ENCODE measurements around the gene DMRTB1. TPM values are rescaled to one million over a fixed set of nuclear protein-coding genes. Genes with fewer than 3 reads are reported as not detected.

Gene DMRTB1
- not detected in 2 replicates for total RNA-seq (2014; rRNA removed; shearing (Covaris generic))

DNA sequence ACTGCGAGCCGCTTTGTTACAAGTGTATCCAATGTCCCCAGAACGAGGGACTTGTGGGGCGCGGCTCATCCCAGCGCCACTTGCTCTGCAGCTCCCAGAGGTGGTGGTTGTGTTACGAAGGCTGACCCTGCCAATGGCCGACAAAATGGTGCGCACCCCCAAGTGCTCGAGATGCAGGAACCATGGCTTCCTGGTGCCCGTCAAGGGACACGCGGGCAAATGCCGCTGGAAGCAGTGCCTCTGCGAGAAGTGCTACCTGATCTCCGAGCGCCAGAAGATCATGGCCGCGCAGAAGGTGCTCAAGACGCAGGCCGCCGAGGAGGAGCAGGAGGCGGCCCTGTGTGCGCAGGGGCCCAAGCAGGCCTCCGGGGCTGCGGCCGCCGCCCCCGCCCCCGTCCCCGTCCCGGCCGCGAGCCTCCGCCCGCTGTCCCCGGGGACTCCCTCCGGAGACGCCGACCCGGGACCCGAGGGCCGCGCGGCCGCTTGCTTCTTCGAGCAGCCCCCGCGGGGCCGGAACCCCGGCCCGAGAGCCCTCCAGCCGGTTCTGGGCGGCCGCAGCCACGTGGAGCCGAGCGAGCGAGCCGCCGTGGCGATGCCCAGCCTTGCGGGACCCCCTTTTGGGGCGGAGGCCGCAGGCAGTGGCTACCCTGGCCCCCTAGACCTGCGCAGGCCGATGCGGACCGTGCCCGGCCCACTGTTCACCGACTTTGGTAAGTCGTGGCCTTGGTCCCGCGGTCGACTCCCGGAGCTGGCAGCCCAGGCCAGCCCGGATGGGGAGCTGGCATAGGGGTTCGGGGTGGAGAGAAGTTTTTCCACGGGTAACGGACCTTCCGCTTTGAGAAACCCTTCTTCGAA, at the start of gene DMRTB1:
Gene DMRTB1 (plus strand): TSS at position 79 of the 855 bp plus-strand sequence. CDS start 55 bp downstream, at position 134.
- Histone ChIP-seq H3K36me3 (no peaks in the 10 kb centered on the region), H3K27me3 (replicated peaks) (no peaks in the 10 kb centered on the region), H3K4me1 (replicated peaks) (no peaks in the 10 kb centered on the region), H3K9me3 (replicated peaks) (no peaks in the 10 kb centered on the region), H3K4me3 (no peak within 1 kb of the TSS), H3K27ac (no peak within 1 kb of the TSS)
- DNase-seq (ENCODE audit: low read depth in 1 of 2, low spot score in 2 of 2): no peak

DNA sequence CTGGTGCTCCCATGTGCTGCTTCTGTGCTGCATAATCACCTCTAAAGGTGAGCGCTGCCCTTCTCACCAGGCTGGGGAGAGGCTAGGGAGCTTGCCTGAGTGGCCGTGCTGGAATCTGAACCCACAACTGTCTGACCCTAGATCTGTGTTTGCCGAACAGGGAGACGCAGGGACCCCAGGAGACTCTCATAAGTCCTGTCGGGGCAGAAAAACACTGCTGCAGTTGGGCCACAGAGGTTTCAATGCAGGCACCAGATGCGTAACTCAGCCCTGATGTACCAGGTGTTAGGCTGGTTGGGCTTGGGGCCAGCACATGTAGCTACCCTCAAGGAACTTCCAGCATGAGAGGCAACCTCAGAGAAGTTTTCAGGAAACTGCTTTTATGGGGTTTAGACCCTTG, 49.5 kb upstream of the DMRTB1 start:
- H3K4me3 ChIP-seq: no peak overlapping the region
- no peaks in the 10 kb centered on the region for H3K9me3 ChIP-seq (replicated peaks)
- no peaks in the 10 kb centered on the region for H3K36me3 ChIP-seq
- peaks cover 56% of the 10 kb centered on the region for H3K4me1 ChIP-seq (replicated peaks)
- H3K27ac ChIP-seq: no peak overlapping the region
- no peak for DNase-seq (ENCODE audit: low read depth in 1 of 2, low spot score in 2 of 2)
- peaks cover 6% of the 10 kb centered on the region; the same call in 1 of the 2 replicates for H3K27me3 ChIP-seq (replicated peaks)

- peaks cover 56% of the 10 kb centered on the region for H3K4me1 ChIP-seq (replicated peaks)
- H3K27me3 ChIP-seq (replicated peaks): peaks cover 6% of the 10 kb centered on the region; the same call in 1 of the 2 replicates
- no peak overlapping the region for H3K27ac ChIP-seq
- no peaks in the 10 kb centered on the region for H3K9me3 ChIP-seq (replicated peaks)
- DNase-seq (ENCODE audit: low read depth in 1 of 2, low spot score in 2 of 2): peak; percentile 59 to 80
- H3K36me3 ChIP-seq: no peaks in the 10 kb centered on the region
- no peak overlapping the region for H3K4me3 ChIP-seq
Observed at GRCh38 chr1:53410100-53410541, 49.1 kb upstream of the DMRTB1 start.

- peaks cover 56% of the 10 kb centered on the region for H3K4me1 ChIP-seq (replicated peaks)
- no peak overlapping the region for H3K27ac ChIP-seq
- H3K27me3 ChIP-seq (replicated peaks): 0 out of 2 replicates have a peak, but pooled peaks cover under 1% of the 10 kb centered on the region
- no peaks in the 10 kb centered on the region for H3K36me3 ChIP-seq
- H3K9me3 ChIP-seq (replicated peaks): no peaks in the 10 kb centered on the region
- no peak overlapping the region for H3K4me3 ChIP-seq
- DNase-seq (ENCODE audit: low read depth in 1 of 2, low spot score in 2 of 2): no peak
Observed at GRCh38 chr1:53410701-53411100, 48.5 kb upstream of the DMRTB1 start.

GRCh38 chr1:53411541-53412152, 47.6 kb upstream of the DMRTB1 start:
- Histone ChIP-seq H3K36me3 (no peaks in the 10 kb centered on the region), H3K27ac (no peak overlapping the region), H3K9me3 (replicated peaks) (no peaks in the 10 kb centered on the region), H3K27me3 (replicated peaks) (0 out of 2 replicates have a peak, but pooled peaks cover 5% of the 10 kb centered on the region), H3K4me3 (no peak overlapping the region), H3K4me1 (replicated peaks) (peaks cover 56% of the 10 kb centered on the region)
- peak in 1 of 2 experiments; percentile 31 for DNase-seq (ENCODE audit: low read depth in 1 of 2, low spot score in 2 of 2)

GRCh38 chr1:53412285-53413174, 46.7 kb upstream of the DMRTB1 start:
- Histone ChIP-seq H3K36me3 (no peaks in the 10 kb centered on the region), H3K9me3 (replicated peaks) (no peaks in the 10 kb centered on the region), H3K4me3 (no peak overlapping the region), H3K27me3 (replicated peaks) (peaks cover 7% of the 10 kb centered on the region), H3K27ac (peak overlapping the region; percentile 48), H3K4me1 (replicated peaks) (peaks cover 56% of the 10 kb centered on the region)
- DNase-seq (ENCODE audit: low read depth in 1 of 2, low spot score in 2 of 2): no peak

- Histone ChIP-seq H3K4me1 (replicated peaks) (peaks cover 51% of the 10 kb centered on the region), H3K9me3 (replicated peaks) (no peaks in the 10 kb centered on the region), H3K36me3 (no peaks in the 10 kb centered on the region), H3K27ac (peak overlapping the region; percentile 48), H3K27me3 (replicated peaks) (peaks cover 12% of the 10 kb centered on the region), H3K4me3 (no peak overlapping the region)
- peak; percentile 81 to 89 for DNase-seq (ENCODE audit: low read depth in 1 of 2, low spot score in 2 of 2)
Observed at GRCh38 chr1:53413175-53414001, 45.8 kb upstream of the DMRTB1 start.

GRCh38 chr1:53414632-53415031, 44.6 kb upstream of the DMRTB1 start:
- Histone ChIP-seq H3K9me3 (replicated peaks) (no peaks in the 10 kb centered on the region), H3K27me3 (replicated peaks) (peaks cover 12% of the 10 kb centered on the region), H3K4me3 (no peak overlapping the region), H3K36me3 (no peaks in the 10 kb centered on the region), H3K27ac (no peak overlapping the region), H3K4me1 (replicated peaks) (peaks cover 46% of the 10 kb centered on the region)
- no peak for DNase-seq (ENCODE audit: low read depth in 1 of 2, low spot score in 2 of 2)

DNA sequence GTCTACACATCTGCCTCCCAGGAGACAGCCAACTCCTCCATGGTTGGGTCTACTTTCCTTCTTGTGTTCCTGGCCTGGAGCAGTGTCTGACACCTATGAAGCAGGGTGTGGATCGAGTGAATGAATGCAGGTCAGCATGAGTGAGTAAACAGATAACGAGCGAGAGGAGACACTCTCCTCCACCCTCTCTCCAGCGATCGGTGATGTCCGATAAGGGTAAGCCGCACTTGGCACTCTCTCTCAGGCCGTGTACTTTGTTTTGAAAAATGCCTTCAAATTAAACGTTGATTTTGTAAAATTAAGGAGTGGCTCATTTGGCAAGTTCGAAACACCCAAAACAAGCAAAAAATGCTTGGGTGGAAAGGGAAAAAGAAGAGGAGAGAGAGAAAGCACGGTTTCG, 43.8 kb upstream of the DMRTB1 start:
- peaks cover 12% of the 10 kb centered on the region for H3K27me3 ChIP-seq (replicated peaks)
- peaks cover 38% of the 10 kb centered on the region for H3K4me1 ChIP-seq (replicated peaks)
- no peaks in the 10 kb centered on the region for H3K36me3 ChIP-seq
- DNase-seq (ENCODE audit: low read depth in 1 of 2, low spot score in 2 of 2): no peak
- no peaks in the 10 kb centered on the region for H3K9me3 ChIP-seq (replicated peaks)
- no peak overlapping the region for H3K4me3 ChIP-seq
- H3K27ac ChIP-seq: no peak overlapping the region

- DNase-seq (ENCODE audit: low read depth in 1 of 2, low spot score in 2 of 2): no peak
- no peaks in the 10 kb centered on the region; the same call in 1 of the 2 replicates for H3K9me3 ChIP-seq (replicated peaks)
- no peak overlapping the region for H3K27ac ChIP-seq
- H3K36me3 ChIP-seq: no peaks in the 10 kb centered on the region
- H3K27me3 ChIP-seq (replicated peaks): peaks cover 12% of the 10 kb centered on the region
- H3K4me3 ChIP-seq: no peak overlapping the region
- H3K4me1 ChIP-seq (replicated peaks): peaks cover 30% of the 10 kb centered on the region
Observed at GRCh38 chr1:53416269-53416813, 42.9 kb upstream of the DMRTB1 start.

GRCh38 chr1:53417074-53417511, 42.1 kb upstream of the DMRTB1 start:
- Histone ChIP-seq H3K27ac (no peak overlapping the region), H3K9me3 (replicated peaks) (no peaks in the 10 kb centered on the region; the same call in 1 of the 2 replicates), H3K27me3 (replicated peaks) (peaks cover 12% of the 10 kb centered on the region), H3K4me1 (replicated peaks) (peaks cover 23% of the 10 kb centered on the region), H3K4me3 (no peak overlapping the region), H3K36me3 (no peaks in the 10 kb centered on the region)
- DNase-seq (ENCODE audit: low read depth in 1 of 2, low spot score in 2 of 2): no peak

- Histone ChIP-seq H3K27me3 (replicated peaks) (peaks cover 12% of the 10 kb centered on the region), H3K27ac (no peak overlapping the region), H3K4me1 (replicated peaks) (peaks cover 3% of the 10 kb centered on the region), H3K9me3 (replicated peaks) (no peaks in the 10 kb centered on the region; the same call in 1 of the 2 replicates), H3K36me3 (no peaks in the 10 kb centered on the region), H3K4me3 (no peak overlapping the region)
- no peak for DNase-seq (ENCODE audit: low read depth in 1 of 2, low spot score in 2 of 2)
Observed at GRCh38 chr1:53419034-53419433, 40.2 kb upstream of the DMRTB1 start.

Measured in SJSA1 (cell line).